H1 (cell line): ENCODE measurements around the gene TCEA3. TPM values are rescaled to one million over a fixed set of nuclear protein-coding genes. Genes with fewer than 3 reads are reported as not detected.
A peak's percentile ranks its signal among the peaks of the same experiment; 100 is the strongest.
"Not testable (repeated sequence)": the region's sequence is repeated elsewhere in the genome, so short reads cannot be mapped to it uniquely, and the experiment has no call there.

Experiments used
- CTCF ChIA-PET: fragments of 300-600 bp; sonication (Branson Sonifier 250); formaldehyde crosslinking; loops from one replicate; lab custom pipeline; 2021; ENCODE audit not compliant: partially characterized antibody; lab: Charles Lee
- POLR2A ChIA-PET: fragments of 300-600 bp; sonication (Branson Sonifier 250); formaldehyde crosslinking; loops from one replicate; lab custom pipeline; 2021; ENCODE audit warnings: inconsistent platforms; ENCODE audit not compliant: partially characterized antibody; lab: Charles Lee
- DNase-seq, 2 experiments: peaks; one replicate each; pipeline versions ENCODE4 v3.0.0 to v3.0.0-alpha.2; 2010 to 2022; ENCODE audit warnings: low spot score in 2 of 2, low read depth in 1 of 2, mixed read lengths in 1 of 2
- FAIRE-seq: peaks from 2 replicates; lab custom pipeline; 2011; peaks lifted over from hg19 to GRCh38; lab: Jason Lieb, UNC
- H2AFZ ChIP-seq: 2 replicates; pipeline ENCODE4 v1.8.1; 2012; ENCODE audit warnings: low read length, inconsistent platforms
- H2AK5ac ChIP-seq: 2 replicates; pipeline ENCODE4 v1.6.1; 2013; ENCODE audit warnings: low read depth, low read length
- H2BK120ac ChIP-seq: replicated peaks from 2 replicates; pipeline ENCODE3; 2013; ENCODE audit warnings: low read depth, low read length, inconsistent platforms
- H2BK12ac ChIP-seq: 2 replicates; pipeline ENCODE4 v1.6.1; 2013; ENCODE audit warnings: low read depth, low read length
- H2BK15ac ChIP-seq: 2 replicates; pipeline ENCODE4 v1.6.1; 2013; ENCODE audit warnings: low read length
- H2BK20ac ChIP-seq: 2 replicates; pipeline ENCODE4 v1.6.1; 2013; ENCODE audit warnings: low read length
- H2BK5ac ChIP-seq: 2 replicates; pipeline ENCODE4 v1.6.1; 2013; ENCODE audit warnings: low read depth, low read length
- H3K14ac ChIP-seq: 2 replicates; pipeline ENCODE4 v1.6.1; 2013; ENCODE audit warnings: inconsistent platforms; ENCODE audit not compliant: insufficient read length
- H3K18ac ChIP-seq: 2 replicates; pipeline ENCODE4 v1.6.1; 2013; ENCODE audit warnings: low read length; ENCODE audit errors: extremely low read depth
- H3K23ac ChIP-seq: 2 replicates; pipeline ENCODE4 v1.6.1; 2013; ENCODE audit warnings: inconsistent platforms; ENCODE audit not compliant: insufficient read length
- H3K23me2 ChIP-seq: 2 replicates; pipeline ENCODE4 v1.6.1; 2013; ENCODE audit warnings: low read depth, low read length
- H3K27ac ChIP-seq: 2 replicates; pipeline ENCODE4 v1.6.1; 2011; ENCODE audit warnings: low read depth, low read length, inconsistent platforms
- H3K27me3 ChIP-seq, 4 experiments: replicated peaks in 1 of 4; 1 replicate in 1 of 4; 2 replicates in 3 of 4; pipeline versions ENCODE4 v1.6.1 to v1.8.1; 2011 to 2013; ENCODE audit warnings: low read length in 3 of 4, mild to moderate bottlenecking in 3 of 4, inconsistent platforms in 2 of 4, mixed read lengths in 2 of 4, moderate library complexity in 1 of 4; ENCODE audit not compliant: control insufficient read depth in 3 of 4, insufficient read depth in 3 of 4; ENCODE audit errors: extremely low read depth in 1 of 4
- H3K36me3 ChIP-seq, 4 experiments: 2 replicates each; pipeline versions ENCODE4 v1.6.1 to v1.8.1; 2011 to 2013; ENCODE audit warnings: mild to moderate bottlenecking in 4 of 4, low read length in 3 of 4, moderate library complexity in 2 of 4, control low read depth in 1 of 4, inconsistent platforms in 1 of 4; ENCODE audit not compliant: insufficient read depth in 4 of 4, control insufficient read depth in 2 of 4
- H3K4ac ChIP-seq: replicated peaks from 2 replicates; pipeline ENCODE3; 2013; ENCODE audit warnings: low read length, low read depth, mixed read lengths, inconsistent platforms; ENCODE audit not compliant: insufficient read length
- H3K4me1 ChIP-seq, 4 experiments: replicated peaks in 1 of 4; 1 replicate in 1 of 4; 2 replicates in 3 of 4; pipeline versions ENCODE4 v1.6.1 to v1.8.1; 2011 to 2013; ENCODE audit warnings: low read length in 3 of 4, inconsistent platforms in 2 of 4, mixed read lengths in 1 of 4; ENCODE audit not compliant: insufficient read depth in 4 of 4, control insufficient read depth in 3 of 4
- H3K4me2 ChIP-seq, 2 experiments: 2 replicates each; pipeline versions ENCODE4 v1.6.1 to v1.8.1; 2011 to 2013; ENCODE audit warnings: low read depth in 2 of 2, low read length in 2 of 2, control low read depth in 1 of 2, inconsistent platforms in 1 of 2, mild to moderate bottlenecking in 1 of 2; ENCODE audit not compliant: insufficient read depth in 1 of 2
- H3K4me3 ChIP-seq, 4 experiments: fragments of 200-600, 300-600 bp in 1 of 4; sonication (generic), shearing (Covaris generic), sonication (Bioruptor Twin) in 1 of 4; 2 replicates each; pipeline versions ENCODE4 v1.5.1 to v1.8.1; 2011 to 2016; ENCODE audit warnings: low read length in 4 of 4, low read depth in 3 of 4, control low read depth in 2 of 4, inconsistent platforms in 2 of 4, mild to moderate bottlenecking in 2 of 4, mixed read lengths in 1 of 4, moderate library complexity in 1 of 4; ENCODE audit not compliant: insufficient read depth in 2 of 4; ENCODE audit errors: extremely low read depth in 1 of 4
- H3K56ac ChIP-seq: replicated peaks from 2 replicates; pipeline ENCODE3; 2013; ENCODE audit warnings: low read depth, mild to moderate bottlenecking, mixed read lengths, low read length, inconsistent platforms; ENCODE audit not compliant: insufficient read length
- H3K79me1 ChIP-seq: 2 replicates; pipeline ENCODE4 v1.6.1; 2013; ENCODE audit warnings: low read depth, low read length, control low read depth
- H3K79me2 ChIP-seq, 2 experiments: 2 replicates each; pipeline versions ENCODE4 v1.6.1 to v1.8.1; 2012 to 2013; ENCODE audit warnings: low read length in 2 of 2, mild to moderate bottlenecking in 2 of 2, inconsistent platforms in 1 of 2; ENCODE audit not compliant: insufficient read depth in 2 of 2, control insufficient read depth in 1 of 2
- H3K9ac ChIP-seq, 4 experiments: replicated peaks in 1 of 4; 1 replicate in 1 of 4; 2 replicates in 3 of 4; pipeline versions ENCODE4 v1.6.1 to v1.8.1; 2011 to 2013; ENCODE audit warnings: low read depth in 3 of 4, low read length in 3 of 4, control low read depth in 2 of 4, mild to moderate bottlenecking in 2 of 4, moderate library complexity in 2 of 4, inconsistent platforms in 1 of 4; ENCODE audit errors: extremely low read depth in 1 of 4
- H3K9me3 ChIP-seq, 2 experiments: 2 replicates each; pipeline versions ENCODE4 v1.6.1 to v1.8.1; 2012 to 2013; ENCODE audit warnings: mild to moderate bottlenecking in 2 of 2, moderate library complexity in 2 of 2, control low read depth in 1 of 2, inconsistent platforms in 1 of 2, low read depth in 1 of 2, low read length in 1 of 2, mixed read lengths in 1 of 2; ENCODE audit not compliant: insufficient read depth in 2 of 2
- H4K20me1 ChIP-seq, 2 experiments: replicated peaks in 1 of 2; 2 replicates each; pipeline versions ENCODE3 to v1.8.1; 2011 to 2013; ENCODE audit warnings: inconsistent platforms in 2 of 2, low read length in 2 of 2, mild to moderate bottlenecking in 1 of 2; ENCODE audit not compliant: insufficient read depth in 2 of 2, control insufficient read depth in 1 of 2
- H4K5ac ChIP-seq: 2 replicates; pipeline ENCODE4 v1.6.1; 2013; ENCODE audit warnings: low read length, low read depth, mixed read lengths, inconsistent platforms; ENCODE audit not compliant: insufficient read length
- H4K8ac ChIP-seq: 2 replicates; pipeline ENCODE4 v1.8.0; 2013; ENCODE audit warnings: mild to moderate bottlenecking, moderate library complexity, low read length, inconsistent platforms; ENCODE audit not compliant: insufficient read depth; ENCODE audit errors: extremely low read depth
- H4K91ac ChIP-seq: replicated peaks from 2 replicates; pipeline ENCODE3; 2013; ENCODE audit warnings: low read length, mixed read lengths, inconsistent platforms; ENCODE audit not compliant: insufficient read length
- EZH2 ChIP-seq: fragments of 200-600 bp; sonication (generic); IDR thresholded peaks from 2 replicates; pipeline ENCODE4 v1.7.1; 2012; ENCODE audit warnings: low read depth, mild to moderate bottlenecking, moderate library complexity, low read length, inconsistent platforms; ENCODE audit not compliant: severe bottlenecking
- WGBS, 2 experiments: shearing (Covaris generic) in 1 of 2; methylation state at CpG; one replicate each; pipeline versions ENCODE4 v1.1.6 to v1.1.7; 2013 to 2015; ENCODE audit warnings: low lambda C conversion rate in 2 of 2, mixed read lengths in 2 of 2, inconsistent platforms in 1 of 2, low coverage in 1 of 2, missing lambda C conversion rate in 1 of 2; ENCODE audit not compliant: insufficient replicate concordance in 2 of 2, insufficient coverage in 1 of 2, insufficient read length in 1 of 2; ENCODE audit errors: extremely low coverage in 1 of 2, missing lambda C conversion rate in 1 of 2; 5-methylcytosine and 5-hydroxymethylcytosine counted together
- polyA plus RNA-seq, 7 experiments: library from polyadenylated mRNA; depleted of rRNA in 3 of 7; stranded (reverse) in 5 of 7; unstranded in 2 of 7; fragments of >200 nt in 5 of 7; fragments of 200-250 nt in 2 of 7; gene quantifications; 1 replicate in 5 of 7; 2 replicates in 1 of 7; 4 replicates in 1 of 7; pipeline versions ENCODE4 v1.2.1 to v1.2.3, GENCODE V29; 2011 to 2013; ENCODE audit warnings: missing spikeins in 2 of 7, mixed read lengths in 2 of 7
- total RNA-seq: library from RNA; stranded (reverse); fragmentation: NEBNext Ultra II Directional; extraction: Animal tissue kit (Norgen Biotek cat#: 25700); gene quantifications from 2 replicates; pipeline ENCODE4 v1.2.1, GENCODE V29; 2021

TCEA3 gene
- total and polyA plus RNA-seq, 2 of the 8 experiments (the other 6 are each of a cell fraction or from before 2014, with no cell fraction given), result 0.08 TPM; not detected in 1

DNA sequence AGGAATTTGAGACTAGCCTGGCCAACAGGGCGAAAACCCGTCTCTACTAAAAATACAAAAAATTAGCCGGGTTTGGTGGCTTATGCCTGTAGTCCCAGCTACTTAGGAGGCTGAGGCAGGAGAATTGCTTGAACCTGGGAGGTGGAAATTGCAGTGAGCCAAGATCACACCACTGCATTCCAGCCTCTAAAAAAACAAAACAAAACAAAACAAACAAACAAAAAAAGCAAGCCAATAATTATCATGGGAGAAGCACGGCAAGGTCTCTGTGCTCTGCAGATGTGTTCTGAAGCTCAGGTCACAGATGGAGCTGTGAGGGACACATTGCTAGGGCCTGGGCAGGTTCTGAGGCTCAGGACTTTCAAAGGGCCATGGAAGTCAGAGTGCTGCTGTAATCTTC is 44.3 kb downstream of the TCEA3 start:
- CTCF ChIA-PET, result interaction anchor here (0.8 to 3.0 kb wide), 4 partner anchors 13 to 39 kb away, joined by 4 to 13 read pairs (median 6); no protein-coding TSS in a partner anchor
- H3K23ac ChIP-seq, H3K14ac ChIP-seq, H4K8ac ChIP-seq, H2BK5ac ChIP-seq, H3K79me2 ChIP-seq, DNase-seq, H3K56ac ChIP-seq, H2AK5ac ChIP-seq, H3K36me3 ChIP-seq, H4K5ac ChIP-seq, H3K4me3 ChIP-seq, H2AFZ ChIP-seq, H3K79me1 ChIP-seq, H4K20me1 ChIP-seq, H3K4me2 ChIP-seq, H3K18ac ChIP-seq, H2BK20ac ChIP-seq, H3K4ac ChIP-seq, H3K9me3 ChIP-seq, H3K23me2 ChIP-seq, H3K27ac ChIP-seq, H2BK120ac ChIP-seq, H3K9ac ChIP-seq, H3K4me1 ChIP-seq, POLR2A ChIA-PET, H2BK12ac ChIP-seq, H2BK15ac ChIP-seq, H4K91ac ChIP-seq, FAIRE-seq: not testable (repeated sequence)
- peaks cover 14 to 80% (median 55%) of the 10 kb centered on the region in 4 experiments for H3K27me3 ChIP-seq
- 57% methylated on average over 4 of the region's 4 CpGs; no CpG with 5 or more reads in 1 of the 2 experiments for WGBS, 2 experiments
- peak; percentile 14 for TF ChIP-seq EZH2
